PC-9 (cell line): ENCODE data around the gene NAV3. TPM values are rescaled to one million over a fixed set of nuclear protein-coding genes. Genes with fewer than 3 reads are reported as not detected.

Experiments used
- BruUV-seq: library from RNA; stranded (reverse); fragments of 400-500 nt; replicated peaks from 2 replicates; lab custom pipeline; 2021; lab: Mats Ljungman, UMichigan
- CTCF ChIA-PET: fragments of 300-600 bp; sonication (Branson Sonifier 250); formaldehyde crosslinking; loops from one replicate; lab custom pipeline; 2022; ENCODE audit warnings: antibody characterized with exemption; lab: Charles Lee
- POLR2A ChIA-PET: fragments of 300-600 bp; sonication (Branson Sonifier 250); formaldehyde crosslinking; loops from one replicate; lab custom pipeline; 2022; ENCODE audit warnings: antibody characterized with exemption; ENCODE audit not compliant: unreplicated experiment; lab: Charles Lee
- DNase-seq, 2 experiments: peaks; one replicate each; pipeline versions ENCODE4 v3.0.0 to v3.0.0-alpha.2; 2015 to 2022; ENCODE audit warnings: mixed read lengths in 1 of 2
- H2AFZ ChIP-seq: fragments of 200-600 bp; sonication (generic); 2 replicates; pipeline ENCODE4 v1.8.1; 2017; ENCODE audit warnings: antibody characterized with exemption
- H3F3A ChIP-seq: fragments of 200-600 bp; sonication (generic); 2 replicates; pipeline ENCODE4 v1.8.1; 2017; ENCODE audit warnings: antibody characterized with exemption, mild to moderate bottlenecking, low read depth; ENCODE audit not compliant: insufficient read depth
- H3K27ac ChIP-seq: fragments of 200-600 bp; sonication (generic); 2 replicates; pipeline ENCODE4 v1.6.1; 2016; ENCODE audit warnings: mixed run types
- H3K27me3 ChIP-seq: fragments of 200-600 bp; sonication (generic); 2 replicates; pipeline ENCODE4 v1.6.1; 2016; ENCODE audit warnings: low read depth, mixed run types; ENCODE audit not compliant: insufficient read depth
- H3K36me3 ChIP-seq: fragments of 200-600 bp; sonication (generic); 2 replicates; pipeline ENCODE4 v1.6.1; 2016; ENCODE audit warnings: low read depth, mixed run types
- H3K4me1 ChIP-seq: fragments of 200-600 bp; sonication (generic); replicated peaks from 2 replicates; pipeline ENCODE4 v1.6.1; 2016; ENCODE audit warnings: mixed run types; ENCODE audit not compliant: insufficient read depth
- H3K4me2 ChIP-seq: fragments of 200-600 bp; sonication (generic); 2 replicates; pipeline ENCODE4 v1.6.1; 2017; ENCODE audit warnings: mixed run types
- H3K4me3 ChIP-seq: fragments of 200-600 bp; sonication (generic); 2 replicates; pipeline ENCODE4 v1.6.1; 2016; ENCODE audit warnings: mixed run types
- H3K79me2 ChIP-seq: fragments of 200-600 bp; sonication (generic); 2 replicates; pipeline ENCODE4 v1.6.1; 2017; ENCODE audit warnings: low read depth, mixed run types
- H3K9me2 ChIP-seq: fragments of 200-600 bp; sonication (generic); 2 replicates; pipeline ENCODE4 v1.8.1; 2017; ENCODE audit warnings: mild to moderate bottlenecking; ENCODE audit not compliant: insufficient read depth
- H3K9me3 ChIP-seq: fragments of 200-600 bp; sonication (generic); 2 replicates; pipeline ENCODE4 v1.8.1; 2016; ENCODE audit warnings: low read depth; ENCODE audit not compliant: insufficient read depth
- H4K20me1 ChIP-seq: fragments of 200-600 bp; sonication (generic); 2 replicates; pipeline ENCODE4 v1.8.1; 2017; ENCODE audit not compliant: insufficient read depth
- CTCF ChIP-seq: fragments of 200-600 bp; sonication (generic); conservative IDR thresholded peaks from 2 replicates; pipeline ENCODE4 v1.6.1; 2017; ENCODE audit warnings: mixed run types, antibody characterized with exemption, mild to moderate bottlenecking, moderate library complexity
- EZH2 ChIP-seq: fragments of 200-600 bp; sonication (generic); IDR thresholded peaks from 2 replicates; pipeline ENCODE4 v1.8.0; 2017; ENCODE audit warnings: antibody characterized with exemption, low read depth
- intact Hi-C: fragments of 100-400 bp; cut with micrococcal nuclease; formaldehyde crosslinking; loops from one replicate; pipeline ENCODE4 v1.10.0; 2022; ENCODE audit not compliant: unreplicated experiment
- total RNA-seq: library from RNA; stranded (reverse); gene quantifications from 2 replicates; pipeline ENCODE4 v1.2.3, GENCODE V29; 2021

The NAV3 gene
- total RNA-seq, 1 experiment from 2014 or later: 13.6 TPM

DNA sequence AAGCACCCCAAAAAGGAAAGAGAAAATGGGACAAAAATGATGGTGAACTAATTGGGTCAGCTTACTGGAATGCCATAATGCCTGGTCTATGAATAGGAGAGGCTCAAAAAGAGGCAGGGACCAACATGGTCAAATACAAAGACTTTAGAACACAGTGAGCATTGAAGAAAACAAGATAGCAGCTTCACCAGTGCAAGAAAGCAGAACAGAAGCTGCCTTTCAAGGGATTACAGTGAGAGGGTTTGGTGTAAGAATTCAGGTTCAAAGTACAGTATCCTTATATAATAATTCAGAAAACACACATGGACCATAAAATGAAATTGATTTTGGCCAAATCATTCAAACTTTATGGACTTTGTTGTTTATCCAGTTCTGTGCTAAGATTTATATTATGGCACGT lies 162.1 kb downstream of the NAV3 start:
- BruUV-seq: no TSS peak
- 0 out of 2 replicates have a peak, but pooled peaks cover 3% of the 10 kb centered on the region for H3K9me3 ChIP-seq
- no peaks in the 10 kb centered on the region for H4K20me1 ChIP-seq
- no peak overlapping the region for H3K4me2 ChIP-seq
- H2AFZ ChIP-seq: 0 out of 2 replicates have a peak overlapping the region, but pooled peaks have one; percentile 11
- H3K9me2 ChIP-seq: no peaks in the 10 kb centered on the region
- H3F3A ChIP-seq: no peaks in the 10 kb centered on the region
- POLR2A ChIA-PET: no interaction called here
- H3K79me2 ChIP-seq: no peaks in the 10 kb centered on the region
- TF ChIP-seq EZH2: no peak
- no peak for TF ChIP-seq CTCF
- H3K4me1 ChIP-seq: no peaks in the 10 kb centered on the region
- H3K4me3 ChIP-seq: no peak overlapping the region
- no peak overlapping the region for H3K27ac ChIP-seq
- no peaks in the 10 kb centered on the region for H3K36me3 ChIP-seq
- no peaks in the 10 kb centered on the region for H3K27me3 ChIP-seq
- CTCF ChIA-PET: no interaction called here
- no peak for DNase-seq
- intact Hi-C loops: no loop called here

GRCh38 chr12:77993658-77994057 lies 163.0 kb downstream of the NAV3 start:
- Histone ChIP-seq H3K79me2 (no peaks in the 10 kb centered on the region), H3K4me1 (no peaks in the 10 kb centered on the region), H3K9me3 (0 out of 2 replicates have a peak, but pooled peaks cover 3% of the 10 kb centered on the region), H3K27me3 (no peaks in the 10 kb centered on the region), H3K36me3 (no peaks in the 10 kb centered on the region), H3K27ac (no peak overlapping the region), H3F3A (no peaks in the 10 kb centered on the region), H3K4me3 (no peak overlapping the region), H3K4me2 (no peak overlapping the region), H4K20me1 (no peaks in the 10 kb centered on the region), H3K9me2 (no peaks in the 10 kb centered on the region), H2AFZ (no peak overlapping the region)
- POLR2A ChIA-PET: no interaction called here
- TF ChIP-seq CTCF: no peak
- no peak for TF ChIP-seq EZH2
- intact Hi-C loops: no loop called here
- BruUV-seq: no TSS peak
- CTCF ChIA-PET: no interaction called here
- no peak for DNase-seq

GRCh38 chr12:77995436-77996167 lies 164.9 kb downstream of the NAV3 start:
- intact Hi-C loops: no loop called here
- TF ChIP-seq CTCF (no peak), EZH2 (no peak)

More at GRCh38 chr12:77995436-77996167, 164.9 kb downstream of the NAV3 start:
- Histone ChIP-seq H3K9me3 (0 out of 2 replicates have a peak, but pooled peaks cover 2% of the 10 kb centered on the region), H3K4me2 (no peak overlapping the region), H3K79me2 (no peaks in the 10 kb centered on the region), H3K9me2 (no peaks in the 10 kb centered on the region), H3K4me3 (no peak overlapping the region), H3K27me3 (no peaks in the 10 kb centered on the region), H4K20me1 (no peaks in the 10 kb centered on the region), H3K27ac (no peak overlapping the region), H3K4me1 (no peaks in the 10 kb centered on the region), H3K36me3 (no peaks in the 10 kb centered on the region), H2AFZ (no peak overlapping the region), H3F3A (no peaks in the 10 kb centered on the region)
- BruUV-seq: no TSS peak
- ChIA-PET POLR2A (no interaction called here), CTCF (no interaction called here)
- DNase-seq: no peak
